ENCODE measurements around the gene POLR1H. TPM values are rescaled to one million over a fixed set of nuclear protein-coding genes. Genes with fewer than 3 reads are reported as not detected.

POLR1H gene
- total RNA-seq, 1 donor from 2014 or later, result 30.3 TPM

DNA sequence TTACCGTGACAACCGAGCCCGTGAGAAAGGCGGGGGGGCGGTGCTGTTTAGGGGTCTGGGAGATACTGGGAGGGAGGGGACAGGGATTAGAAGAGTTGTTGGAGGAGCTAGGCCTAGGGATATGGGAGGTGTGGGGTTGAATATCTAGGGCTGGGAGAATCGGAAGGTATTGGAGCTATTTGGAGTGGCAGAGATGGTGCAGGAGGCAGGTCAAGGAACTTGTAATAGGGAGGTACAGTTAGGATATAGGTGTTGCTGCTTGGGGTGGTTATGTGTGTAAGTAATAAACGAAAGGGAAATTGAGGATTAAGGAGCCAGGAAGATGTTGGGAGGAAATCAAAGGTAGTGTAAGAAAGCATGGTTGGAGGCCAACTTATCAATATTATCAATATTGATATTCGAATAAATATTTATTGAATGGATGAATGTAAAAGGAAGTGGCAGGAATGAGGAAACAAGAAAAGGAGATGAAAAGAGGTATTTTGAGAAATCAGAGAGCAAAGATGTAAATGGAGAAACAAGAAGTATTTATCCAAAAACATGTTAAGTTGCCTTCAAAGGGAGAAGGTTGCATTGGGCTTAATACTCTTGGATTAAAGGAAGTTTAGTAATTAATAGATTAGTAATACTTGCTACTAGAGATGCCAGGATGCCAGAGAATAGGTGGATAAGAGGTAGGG lies 6.5 kb downstream of the POLR1H start:
- peak overlapping the region; percentile 70 for H3K4me3 ChIP-seq (ENCODE audit: low read depth, low read length)
- no peak for DNase-seq (ENCODE audit: low read depth)
- TF ChIP-seq, protein P1, sequence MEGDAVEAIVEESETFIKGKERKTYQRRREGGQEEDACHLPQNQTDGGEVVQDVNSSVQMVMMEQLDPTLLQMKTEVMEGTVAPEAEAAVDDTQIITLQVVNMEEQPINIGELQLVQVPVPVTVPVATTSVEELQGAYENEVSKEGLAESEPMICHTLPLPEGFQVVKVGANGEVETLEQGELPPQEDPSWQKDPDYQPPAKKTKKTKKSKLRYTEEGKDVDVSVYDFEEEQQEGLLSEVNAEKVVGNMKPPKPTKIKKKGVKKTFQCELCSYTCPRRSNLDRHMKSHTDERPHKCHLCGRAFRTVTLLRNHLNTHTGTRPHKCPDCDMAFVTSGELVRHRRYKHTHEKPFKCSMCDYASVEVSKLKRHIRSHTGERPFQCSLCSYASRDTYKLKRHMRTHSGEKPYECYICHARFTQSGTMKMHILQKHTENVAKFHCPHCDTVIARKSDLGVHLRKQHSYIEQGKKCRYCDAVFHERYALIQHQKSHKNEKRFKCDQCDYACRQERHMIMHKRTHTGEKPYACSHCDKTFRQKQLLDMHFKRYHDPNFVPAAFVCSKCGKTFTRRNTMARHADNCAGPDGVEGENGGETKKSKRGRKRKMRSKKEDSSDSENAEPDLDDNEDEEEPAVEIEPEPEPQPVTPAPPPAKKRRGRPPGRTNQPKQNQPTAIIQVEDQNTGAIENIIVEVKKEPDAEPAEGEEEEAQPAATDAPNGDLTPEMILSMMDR (conservative IDR thresholded peaks at IDR 0.05; ENCODE audit: low read depth, low read length), result no peak

DNA sequence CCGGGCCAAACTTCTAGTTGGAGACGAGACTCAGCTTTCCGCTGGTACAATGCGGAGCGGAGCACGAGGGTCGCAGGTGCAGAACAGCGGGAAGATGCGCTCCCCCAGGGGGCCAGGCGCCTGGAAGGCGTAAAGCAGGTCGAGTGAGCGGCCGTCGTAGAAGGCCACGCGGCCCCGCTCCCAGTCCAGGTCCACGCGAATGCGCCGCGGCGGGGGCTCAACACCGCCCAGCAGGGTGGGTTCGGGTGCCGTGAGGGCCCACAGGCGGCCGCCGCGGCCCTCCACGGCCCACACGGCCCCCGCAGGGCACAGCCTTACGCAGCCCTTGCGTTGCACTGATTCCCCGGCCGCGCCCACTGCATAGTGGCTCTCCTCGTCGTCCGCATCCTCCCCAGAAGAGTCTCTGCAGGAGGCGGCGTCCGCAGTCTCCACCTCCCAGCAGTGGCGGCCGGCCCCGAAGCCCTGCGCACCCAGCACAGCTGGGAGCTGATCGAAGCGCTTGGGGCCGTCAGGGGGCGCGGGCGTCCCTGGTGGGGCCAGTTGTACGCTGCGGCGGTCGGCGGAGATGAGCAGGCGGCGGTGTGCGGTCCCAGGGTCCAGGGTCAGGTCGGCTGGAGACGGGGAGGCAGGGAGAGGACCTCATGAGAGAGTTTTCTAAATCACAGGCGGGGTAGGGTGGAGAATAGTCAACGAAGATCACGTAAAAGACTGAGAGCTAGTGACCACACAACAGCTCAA lies 10.2 kb downstream of the POLR1H start:
- DNase-seq (ENCODE audit: low read depth), result no peak
- TF ChIP-seq, protein P1 (conservative IDR thresholded peaks at IDR 0.05; ENCODE audit: low read depth, low read length), result no peak
- no peak overlapping the region for H3K4me3 ChIP-seq (ENCODE audit: low read depth, low read length)

DNA sequence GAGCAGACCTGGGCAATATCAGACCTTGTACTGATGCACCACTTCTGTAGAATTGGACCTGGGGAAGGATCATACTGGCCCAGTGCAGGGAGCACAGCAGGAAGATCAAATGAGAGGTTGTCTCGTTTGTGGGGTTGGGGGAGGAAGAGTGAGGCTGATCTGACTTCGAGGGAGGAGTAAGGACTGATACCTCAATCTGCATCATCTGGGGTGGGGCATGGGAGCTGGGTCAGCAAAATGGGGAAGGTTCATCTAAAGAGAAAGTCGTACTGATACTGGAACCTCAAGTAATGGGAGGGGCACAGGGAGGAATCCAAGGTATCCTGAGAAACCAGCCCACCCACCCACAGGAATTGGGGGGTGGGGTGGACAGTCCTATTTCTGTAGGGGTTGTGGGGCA lies 10.8 kb downstream of the POLR1H start:
- no peak for DNase-seq (ENCODE audit: low read depth)
- TF ChIP-seq, protein P1 (conservative IDR thresholded peaks at IDR 0.05; ENCODE audit: low read depth, low read length), result no peak
- no peak overlapping the region for H3K4me3 ChIP-seq (ENCODE audit: low read depth, low read length)

DNA sequence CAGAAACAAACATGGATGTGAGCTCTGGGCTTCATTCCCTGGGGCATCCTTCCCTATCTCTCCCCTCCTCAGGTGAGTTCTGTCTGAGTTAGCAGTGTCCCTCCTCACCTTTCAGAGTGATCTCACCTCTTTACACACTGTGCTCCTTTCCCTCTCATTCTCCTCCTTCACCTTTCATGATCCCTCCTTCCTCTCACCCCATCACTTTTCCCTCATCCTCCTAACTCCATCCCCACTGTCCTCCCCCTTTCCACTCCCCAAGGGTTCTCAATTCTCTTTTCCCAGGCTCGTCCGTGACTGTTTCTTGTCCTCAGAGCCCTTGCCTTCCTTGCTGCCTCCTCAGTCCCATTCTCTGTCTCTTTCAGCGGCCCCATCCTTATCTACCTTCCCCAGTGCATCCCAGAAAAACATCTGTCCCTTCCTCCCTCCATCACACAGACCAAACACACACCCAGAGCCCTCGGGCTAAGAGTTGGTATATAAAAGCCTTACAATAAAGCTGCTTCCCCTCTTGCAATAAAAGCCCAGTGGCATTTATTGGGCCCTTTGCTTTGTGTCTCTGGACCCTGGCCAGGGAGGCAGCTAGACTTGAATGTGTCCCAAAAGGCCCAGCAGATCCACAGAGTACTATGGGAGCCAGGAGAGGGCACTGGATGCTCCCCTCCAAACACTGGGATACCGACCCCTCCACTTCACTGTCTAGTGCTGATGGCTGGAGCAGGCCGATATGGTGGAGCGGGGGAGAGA lies 12.6 kb downstream of the POLR1H start:
- no peak overlapping the region for H3K4me3 ChIP-seq (ENCODE audit: low read depth, low read length)
- no peak for DNase-seq (ENCODE audit: low read depth)
- TF ChIP-seq, protein P1 (conservative IDR thresholded peaks at IDR 0.05; ENCODE audit: low read depth, low read length), result no peak

DNA sequence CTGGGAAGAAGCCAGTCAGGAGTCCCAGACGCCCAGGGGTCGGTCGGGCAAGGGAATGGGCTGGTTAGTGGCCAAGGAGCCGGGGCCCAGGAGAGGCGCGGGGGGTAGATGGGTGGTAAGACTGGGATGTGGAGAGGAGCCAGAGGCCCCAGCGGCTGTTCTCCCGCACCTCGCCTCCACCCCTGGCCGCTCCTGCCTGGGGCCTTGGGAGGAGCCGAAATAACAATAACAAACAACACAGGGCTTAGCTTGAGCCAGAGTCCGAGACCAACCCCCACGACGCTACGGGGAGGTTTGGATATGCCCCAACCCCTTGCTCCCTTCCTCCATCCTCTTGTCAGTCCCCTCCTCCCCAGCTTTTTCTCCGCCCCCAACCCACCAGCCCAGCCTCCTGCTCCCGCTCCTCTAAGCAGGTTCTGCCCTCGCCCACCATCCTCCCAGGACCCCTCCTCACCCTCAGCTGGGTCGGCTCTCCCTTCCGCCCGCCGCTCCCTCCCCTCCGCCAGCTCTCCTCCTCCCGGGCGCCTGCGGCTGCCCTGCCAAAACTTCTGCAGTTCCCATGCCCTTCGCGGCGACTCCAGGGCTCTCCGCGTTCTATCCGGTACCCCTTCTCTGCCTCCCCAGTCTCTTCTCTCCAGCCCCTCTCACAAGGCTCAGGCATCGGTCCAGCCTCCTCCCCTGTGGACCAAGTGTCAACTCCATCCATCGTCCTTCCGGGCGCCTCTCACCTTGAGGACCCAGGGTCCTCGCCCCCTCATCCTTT lies 13.4 kb downstream of the POLR1H start:
- TF ChIP-seq, protein P1 (conservative IDR thresholded peaks at IDR 0.05; ENCODE audit: low read depth, low read length), result no peak
- H3K4me3 ChIP-seq (ENCODE audit: low read depth, low read length), result peak overlapping the region; percentile 16
- no peak for DNase-seq (ENCODE audit: low read depth)

DNA sequence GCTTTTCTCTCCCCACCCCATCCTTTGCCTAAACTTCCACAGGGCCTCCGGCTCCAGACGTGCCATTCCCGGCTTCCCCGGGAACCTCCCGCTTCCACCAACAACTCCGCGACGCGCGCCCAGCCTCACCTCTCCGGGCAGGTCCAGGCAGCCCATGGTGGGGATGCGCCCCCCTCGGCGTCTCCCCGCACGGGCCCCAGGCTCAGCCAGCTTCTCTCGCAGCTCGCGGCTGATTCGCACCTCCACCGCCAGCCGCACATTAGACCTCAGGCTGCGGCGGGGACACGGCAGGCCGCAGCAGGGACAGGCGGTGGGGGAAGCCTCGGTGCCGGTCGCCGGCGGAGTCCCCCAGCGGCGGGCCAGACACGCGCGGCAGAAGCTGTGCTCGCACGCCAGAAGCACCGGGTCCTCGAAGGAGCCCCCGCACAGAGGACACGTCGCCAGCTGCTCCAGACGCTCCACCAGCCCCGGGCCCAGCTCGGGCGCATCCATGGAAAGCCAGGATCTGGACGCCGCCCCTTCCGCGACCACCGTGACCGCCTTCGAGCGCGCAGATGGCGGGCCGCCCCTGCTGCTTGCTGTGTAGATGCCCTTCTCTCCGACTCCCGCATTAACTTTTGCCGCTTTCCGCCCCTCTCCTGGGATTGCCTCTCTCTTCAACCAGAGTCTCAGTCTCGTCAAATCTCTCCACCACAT lies 14.2 kb downstream of the POLR1H start, which contains the start of gene RNF39:
RNF39 (minus strand) TSS at position 676 of the 696 bp plus-strand sequence; CDS start at position 492, 184 bp downstream.
- peak within 1 kb of the TSS; percentile 16 for H3K4me3 ChIP-seq (ENCODE audit: low read depth, low read length)
- TF ChIP-seq, protein P1 (conservative IDR thresholded peaks at IDR 0.05; ENCODE audit: low read depth, low read length), result no peak
- no peak for DNase-seq (ENCODE audit: low read depth)

Measured in epithelial cell of proximal tubule (primary cell).